Measurements from ENCODE around the gene GRM5.
A peak's percentile ranks its signal among the peaks of the same experiment; 100 is the strongest.
"Not testable (repeated sequence)": the region's sequence is repeated elsewhere in the genome, so short reads cannot be mapped to it uniquely, and the experiment has no call there.

Gene GRM5

GRCh38 chr11:88537613-88538012 lies 528.2 kb downstream of the GRM5 start:
- no peaks in the 10 kb centered on the region for H4K20me1 ChIP-seq (ENCODE audit: insufficient read depth, low read length)
- H3K9ac ChIP-seq (ENCODE audit: low read length): no peak overlapping the region
- TF ChIP-seq EZH2phosphoT487 (IDR thresholded peaks at IDR 0.05; ENCODE audit: low read depth) (no peak), CTCF (IDR thresholded peaks at IDR 0.05; ENCODE audit: low read depth, low read length) (no peak)
- no peaks in the 10 kb centered on the region for H3K36me3 ChIP-seq (replicated peaks; ENCODE audit: low read depth, low read length)
- peaks cover 13% of the 10 kb centered on the region for H3K4me1 ChIP-seq (ENCODE audit: low read length)
- H3K4me2 ChIP-seq (ENCODE audit: low read length): no peak overlapping the region
- H3K4me3 ChIP-seq (ENCODE audit: low read length): no peak overlapping the region
- H3K27me3 ChIP-seq (ENCODE audit: low read depth, low read length): no peaks in the 10 kb centered on the region
- no peak overlapping the region for H2AFZ ChIP-seq (ENCODE audit: low read depth, low read length)
- H3K9me3 ChIP-seq (ENCODE audit: insufficient read depth, low read length): no peaks in the 10 kb centered on the region
- no peak overlapping the region for H3K27ac ChIP-seq (ENCODE audit: low read length)
- no peaks in the 10 kb centered on the region for H3K79me2 ChIP-seq (ENCODE audit: low read length)

DNA sequence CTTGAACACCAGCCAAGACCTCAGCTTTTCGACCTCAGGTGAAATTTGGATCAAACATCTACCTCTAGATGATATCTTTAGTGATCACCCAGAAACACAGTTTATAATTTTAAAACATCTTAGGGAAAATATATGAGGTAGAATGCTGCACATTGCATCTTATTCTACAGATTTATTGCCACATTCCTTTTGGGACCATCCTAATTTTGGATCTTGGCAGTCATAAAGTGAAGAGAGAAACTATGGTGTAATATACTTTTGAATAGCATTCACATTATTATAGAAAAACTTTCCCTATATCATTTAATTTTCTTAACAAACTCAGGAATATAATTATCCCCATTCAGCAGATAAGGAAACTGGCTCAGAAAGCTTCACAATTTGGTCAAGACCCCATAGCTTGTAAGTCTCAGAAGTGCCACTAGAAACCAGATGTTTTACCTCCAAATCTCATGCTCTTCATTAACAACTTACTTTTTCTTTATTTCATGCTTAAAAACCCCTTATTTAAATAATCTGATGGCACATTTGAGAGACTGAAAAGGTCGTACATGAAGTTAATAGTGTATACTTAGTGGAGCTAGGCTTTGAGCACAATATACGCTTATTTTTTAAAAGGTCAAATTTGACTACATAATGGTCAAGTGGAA lies 529.0 kb downstream of the GRM5 start:
- Histone ChIP-seq H3K36me3 (replicated peaks; ENCODE audit: low read depth, low read length) (no peaks in the 10 kb centered on the region), H4K20me1 (ENCODE audit: insufficient read depth, low read length) (no peaks in the 10 kb centered on the region), H3K4me2 (ENCODE audit: low read length) (no peak overlapping the region), H3K79me2 (ENCODE audit: low read length) (no peaks in the 10 kb centered on the region), H2AFZ (ENCODE audit: low read depth, low read length) (no peak overlapping the region), H3K9ac (ENCODE audit: low read length) (no peak overlapping the region), H3K4me3 (ENCODE audit: low read length) (no peak overlapping the region), H3K27ac (ENCODE audit: low read length) (no peak overlapping the region), H3K27me3 (ENCODE audit: low read depth, low read length) (no peaks in the 10 kb centered on the region), H3K4me1 (ENCODE audit: low read length) (peaks cover 13% of the 10 kb centered on the region), H3K9me3 (ENCODE audit: insufficient read depth, low read length) (no peaks in the 10 kb centered on the region)
- TF ChIP-seq CTCF (IDR thresholded peaks at IDR 0.05; ENCODE audit: low read depth, low read length) (no peak), EZH2phosphoT487 (IDR thresholded peaks at IDR 0.05; ENCODE audit: low read depth) (no peak)

DNA sequence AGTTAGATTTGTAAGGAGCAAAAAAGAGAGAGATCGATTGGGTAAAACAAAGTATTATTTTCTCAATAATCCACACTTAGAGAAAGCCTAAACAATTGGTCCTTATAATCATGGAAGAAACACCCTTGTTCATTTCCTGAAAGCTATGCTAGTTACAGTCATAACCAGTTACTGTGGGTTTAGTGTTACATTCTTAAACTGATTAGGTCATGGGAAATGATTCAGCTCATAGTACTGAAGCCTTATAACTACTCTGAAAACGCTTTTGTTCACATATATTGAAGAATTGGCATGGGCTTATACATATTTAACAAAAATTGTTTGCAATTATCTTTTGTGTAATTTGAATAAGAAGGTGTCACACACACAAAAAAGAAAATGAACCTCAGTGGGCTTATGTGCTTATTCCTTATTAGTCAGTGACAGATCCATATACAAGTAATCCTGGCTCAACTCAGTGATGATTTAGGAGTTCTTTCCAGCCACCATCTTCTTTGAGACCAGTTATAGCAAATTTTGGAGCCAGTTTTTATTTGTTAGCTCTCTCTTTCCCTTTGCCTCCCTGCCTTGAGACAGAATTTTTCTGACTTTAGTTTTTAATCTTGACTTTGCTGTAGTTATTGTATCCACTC lies 529.8 kb downstream of the GRM5 start:
- Histone ChIP-seq H3K9ac (ENCODE audit: low read length) (no peak overlapping the region), H3K4me2 (ENCODE audit: low read length) (peak overlapping the region; percentile 7; the same call in 1 of the 2 replicates), H3K27ac (ENCODE audit: low read length) (no peak overlapping the region), H3K9me3 (ENCODE audit: insufficient read depth, low read length) (no peaks in the 10 kb centered on the region), H3K4me1 (ENCODE audit: low read length) (peaks cover 13% of the 10 kb centered on the region), H4K20me1 (ENCODE audit: insufficient read depth, low read length) (no peaks in the 10 kb centered on the region), H3K27me3 (ENCODE audit: low read depth, low read length) (no peaks in the 10 kb centered on the region), H3K36me3 (replicated peaks; ENCODE audit: low read depth, low read length) (no peaks in the 10 kb centered on the region), H3K4me3 (ENCODE audit: low read length) (no peak overlapping the region), H3K79me2 (ENCODE audit: low read length) (no peaks in the 10 kb centered on the region), H2AFZ (ENCODE audit: low read depth, low read length) (no peak overlapping the region)
- TF ChIP-seq CTCF (IDR thresholded peaks at IDR 0.05; ENCODE audit: low read depth, low read length) (no peak), EZH2phosphoT487 (IDR thresholded peaks at IDR 0.05; ENCODE audit: low read depth) (no peak)

DNA sequence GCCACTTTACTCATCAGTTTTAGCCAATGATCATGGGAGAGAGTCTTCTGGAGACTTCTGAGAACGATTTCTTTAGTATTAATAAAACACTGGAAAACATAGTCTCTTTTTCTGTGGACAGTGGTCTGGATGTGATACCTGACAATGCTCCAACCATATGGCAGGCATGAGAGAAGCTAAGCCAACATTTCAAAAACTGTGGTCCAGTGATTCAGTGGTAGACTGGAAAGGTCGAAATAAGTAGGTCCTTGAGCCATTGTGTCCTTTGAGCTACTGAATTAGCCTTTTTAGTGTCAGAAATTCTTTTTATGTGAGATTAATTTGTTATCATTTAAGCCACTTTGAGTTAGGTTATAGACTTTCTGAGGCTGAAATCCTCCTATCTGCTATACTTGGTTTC lies 530.5 kb downstream of the GRM5 start:
- Histone ChIP-seq H3K79me2 (ENCODE audit: low read length) (no peaks in the 10 kb centered on the region), H3K36me3 (replicated peaks; ENCODE audit: low read depth, low read length) (no peaks in the 10 kb centered on the region), H3K27ac (ENCODE audit: low read length) (no peak overlapping the region), H4K20me1 (ENCODE audit: insufficient read depth, low read length) (no peaks in the 10 kb centered on the region), H3K9ac (ENCODE audit: low read length) (no peak overlapping the region), H3K4me2 (ENCODE audit: low read length) (no peak overlapping the region), H3K4me1 (ENCODE audit: low read length) (peaks cover 13% of the 10 kb centered on the region), H3K27me3 (ENCODE audit: low read depth, low read length) (no peaks in the 10 kb centered on the region), H3K9me3 (ENCODE audit: insufficient read depth, low read length) (no peaks in the 10 kb centered on the region), H2AFZ (ENCODE audit: low read depth, low read length) (no peak overlapping the region), H3K4me3 (ENCODE audit: low read length) (no peak overlapping the region)
- TF ChIP-seq EZH2phosphoT487 (IDR thresholded peaks at IDR 0.05; ENCODE audit: low read depth) (no peak), CTCF (IDR thresholded peaks at IDR 0.05; ENCODE audit: low read depth, low read length) (no peak)

DNA sequence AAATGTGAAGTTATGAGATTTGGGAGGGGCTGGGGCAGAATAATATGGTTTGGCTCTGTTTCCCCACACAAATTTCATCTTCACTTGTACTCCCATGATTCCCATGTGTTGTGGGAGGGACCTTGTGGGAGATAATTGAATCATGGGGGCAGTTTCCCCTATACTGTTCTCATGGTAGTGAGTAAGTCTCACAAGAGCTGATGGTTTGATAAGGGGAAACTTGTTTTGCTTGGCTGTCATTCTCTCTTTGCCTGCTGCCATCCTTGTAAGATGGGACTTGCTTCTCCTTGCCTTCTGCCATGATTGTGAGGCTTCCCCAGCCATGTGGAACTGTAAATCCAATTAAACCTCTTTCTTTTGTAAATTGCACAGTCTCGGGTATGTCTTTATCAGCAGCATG lies 531.1 kb downstream of the GRM5 start:
- not testable (repeated sequence) for H3K36me3 ChIP-seq (replicated peaks; ENCODE audit: low read depth, low read length); H3K27ac ChIP-seq (ENCODE audit: low read length); H3K9ac ChIP-seq (ENCODE audit: low read length); H3K9me3 ChIP-seq (ENCODE audit: insufficient read depth, low read length); H3K27me3 ChIP-seq (ENCODE audit: low read depth, low read length); H3K79me2 ChIP-seq (ENCODE audit: low read length); H4K20me1 ChIP-seq (ENCODE audit: insufficient read depth, low read length); H3K4me3 ChIP-seq (ENCODE audit: low read length); H3K4me2 ChIP-seq (ENCODE audit: low read length); H2AFZ ChIP-seq (ENCODE audit: low read depth, low read length)
- H3K4me1 ChIP-seq (ENCODE audit: low read length): peaks cover 13% of the 10 kb centered on the region
